Caki2 (cell line): Measurements from ENCODE around the gene EPHA2. TPM values are rescaled to one million over a fixed set of nuclear protein-coding genes. Genes with fewer than 3 reads are reported as not detected.
"Not testable (repeated sequence)": the region's sequence is repeated elsewhere in the genome, so short reads cannot be mapped to it uniquely, and the experiment has no call there.

Experiments
- DNase-seq: peaks from one replicate; pipeline ENCODE4 v3.0.0-alpha.2; 2015; ENCODE audit warnings: low read depth
- in situ Hi-C: cut with HindIII; loops from 2 replicates; pipeline ENCODE4 v1.10.0; 2016; ENCODE audit warnings: low sequenced_read_pairs, low pct_unique_long_range_greater_than_20kb, mixed read lengths
- total RNA-seq: library from RNA; depleted of rRNA; stranded (reverse); fragments of >200 nt; shearing (Covaris generic); gene quantifications from 2 replicates; pipeline ENCODE4 v1.2.3, GENCODE V29; 2014; ENCODE audit warnings: low replicate concordance

The EPHA2 gene
- total RNA-seq, 1 experiment from 2014 or later: 64.0 TPM

- no peak for DNase-seq
- in situ Hi-C loops: no loop called here
Measured at GRCh38 chr1:16172218-16172830, 16.5 kb upstream of the EPHA2 start.

- DNase-seq: no peak
- in situ Hi-C loops: no loop called here
Measured at GRCh38 chr1:16171314-16172151, 15.7 kb upstream of the EPHA2 start.

DNA sequence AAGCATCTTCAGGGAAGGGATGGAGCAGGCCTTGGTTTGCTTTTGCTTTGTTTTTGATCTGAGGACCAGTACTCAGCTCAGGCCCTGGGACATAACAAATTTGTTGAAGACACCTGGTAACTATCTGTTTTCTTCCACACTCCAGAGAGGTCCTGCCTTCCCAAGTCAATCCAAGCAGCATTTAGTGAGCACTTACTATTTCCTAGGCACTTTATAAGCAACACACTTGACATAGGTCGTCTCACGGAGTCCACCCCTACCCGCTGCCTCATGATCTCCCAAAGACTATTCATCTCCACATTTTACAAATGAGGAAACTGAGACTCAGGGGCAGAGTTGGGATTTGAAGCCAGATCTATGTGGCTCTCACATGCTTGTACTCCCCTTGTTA, 14.4 kb upstream of the EPHA2 start:
- in situ Hi-C loops: no loop called here

GRCh38 chr1:16168622-16169360, 12.9 kb upstream of the EPHA2 start:
- DNase-seq: no peak
- in situ Hi-C loops: no loop called here

More for the DNA sequence above, 14.4 kb upstream of the EPHA2 start:
- DNase-seq: no peak

GRCh38 chr1:16168144-16168495, 12.3 kb upstream of the EPHA2 start:
- in situ Hi-C loops: not testable (repeated sequence)

DNA sequence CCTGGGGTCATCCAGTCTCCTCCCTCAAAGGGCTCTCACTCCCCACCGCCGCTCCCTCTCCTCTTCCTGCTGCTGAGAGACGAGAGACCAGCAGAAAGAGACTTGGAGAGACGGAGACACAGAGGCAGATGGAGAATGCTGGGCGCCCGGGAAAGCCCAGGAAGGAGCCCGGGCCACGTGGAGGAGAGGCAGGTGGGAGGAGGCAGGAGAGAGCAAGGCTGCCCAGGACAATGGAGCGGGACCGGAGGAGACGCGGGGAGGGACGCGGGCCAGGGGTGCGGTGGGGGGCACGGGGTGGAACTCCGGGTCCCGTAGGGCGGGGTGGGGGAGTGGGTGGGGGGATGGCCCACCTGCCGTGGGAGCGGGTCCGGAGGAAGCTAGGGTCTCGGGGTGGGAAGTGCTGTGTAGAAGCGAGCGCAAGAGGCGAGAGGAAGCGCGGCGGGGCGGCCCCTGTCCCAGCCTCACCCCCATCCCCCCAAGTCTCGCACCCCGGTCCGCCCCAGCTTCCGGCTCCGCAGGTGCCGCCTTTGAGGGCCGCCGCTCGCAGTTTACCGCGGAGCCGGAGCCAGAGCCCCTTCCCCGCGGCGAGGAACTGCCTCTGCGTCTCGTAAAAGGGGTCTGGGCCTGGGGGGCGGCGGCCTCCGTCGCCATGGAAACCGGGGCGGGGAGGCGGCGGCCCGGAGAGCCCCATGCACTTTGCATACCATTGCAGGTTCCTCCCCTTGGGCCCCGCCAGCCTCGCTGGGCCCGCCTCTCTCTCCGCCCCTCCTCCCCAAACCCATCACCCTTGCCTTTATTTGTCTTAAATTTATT, 11.7 kb upstream of the EPHA2 start:
- DNase-seq: peak; percentile 73
- in situ Hi-C loops: no loop called here

More at GRCh38 chr1:16168144-16168495, 12.3 kb upstream of the EPHA2 start:
- DNase-seq: not testable (repeated sequence)

- DNase-seq: no peak
- in situ Hi-C loops: no loop called here
Measured at GRCh38 chr1:16166117-16166516, 10.2 kb upstream of the EPHA2 start.

DNA sequence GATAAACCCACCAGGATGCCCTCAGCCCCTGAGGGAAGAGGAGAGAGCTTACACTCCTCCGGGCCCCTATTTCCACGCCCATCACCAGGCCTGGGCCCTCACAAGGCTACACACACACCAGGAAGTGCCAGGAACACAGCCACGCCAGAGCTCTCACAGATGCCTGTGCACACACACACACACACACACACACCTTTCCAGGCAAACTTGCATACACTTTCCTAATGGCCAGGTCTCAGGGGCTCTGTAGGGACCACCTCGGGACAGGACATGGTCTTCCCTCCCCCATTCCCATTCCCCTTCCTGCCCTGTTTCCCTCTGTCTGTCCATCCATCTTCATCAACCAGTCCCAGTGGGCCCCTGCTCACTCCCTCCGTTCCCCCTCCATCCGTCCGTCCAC, 9.7 kb upstream of the EPHA2 start:
- in situ Hi-C loops: no loop called here
- DNase-seq: no peak

DNA sequence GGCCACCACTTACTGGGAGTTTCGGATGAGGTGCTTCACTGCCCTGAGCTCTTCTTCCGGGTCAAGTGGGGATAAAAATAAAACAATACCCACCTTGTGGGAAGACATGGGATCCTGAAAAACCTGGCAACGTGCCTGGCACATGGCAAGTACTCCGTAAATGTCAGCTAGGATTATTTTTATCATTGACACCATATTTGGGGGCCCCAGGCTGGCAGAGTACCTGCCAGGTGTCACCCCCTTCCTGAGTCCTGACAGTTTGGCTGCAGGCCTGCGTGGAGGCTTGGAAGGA, 9.2 kb upstream of the EPHA2 start:
- DNase-seq: no peak
- in situ Hi-C loops: no loop called here

DNA sequence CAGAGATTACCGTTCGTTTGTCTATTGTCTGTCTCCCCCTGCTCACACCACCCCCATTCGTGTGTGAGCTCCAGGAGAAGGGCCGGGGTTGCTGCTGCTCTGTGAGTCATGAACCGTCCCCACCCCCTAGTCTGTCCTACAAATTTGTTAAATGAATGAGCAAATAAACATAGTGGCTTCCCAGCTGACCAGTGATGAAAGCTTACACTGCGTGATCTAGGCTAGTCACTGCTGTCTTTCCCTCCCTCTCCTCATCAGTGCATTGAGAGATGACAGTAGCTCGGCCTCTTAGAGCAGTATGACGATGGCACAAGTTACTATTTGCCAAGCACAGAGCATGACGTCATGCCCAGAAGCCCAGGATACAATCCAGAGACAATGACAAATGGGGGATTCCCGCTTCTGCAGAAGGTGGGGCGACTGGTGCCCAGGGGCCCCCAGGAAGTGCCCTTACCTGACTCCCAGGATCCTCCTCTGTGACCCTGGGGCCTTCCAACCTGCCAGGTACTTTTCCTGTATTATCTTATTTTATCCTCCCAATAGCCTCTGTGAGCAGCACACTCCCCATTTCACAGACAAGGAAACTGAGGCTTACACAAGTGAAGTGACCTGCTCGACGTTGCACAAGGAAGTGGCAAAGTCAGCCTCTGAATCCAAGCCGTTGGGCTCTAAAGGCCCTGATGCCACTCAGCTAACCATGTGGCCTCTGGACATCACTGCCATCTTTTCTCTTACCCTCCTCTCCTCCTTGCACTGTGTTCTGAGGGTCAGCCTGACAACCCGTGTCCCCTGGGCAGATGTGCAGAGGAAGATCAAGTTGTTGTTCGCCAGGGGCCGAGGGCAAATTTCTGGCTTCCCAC, 8.6 kb upstream of the EPHA2 start:
- DNase-seq: peak; percentile 97
- in situ Hi-C loops: no loop called here

DNA sequence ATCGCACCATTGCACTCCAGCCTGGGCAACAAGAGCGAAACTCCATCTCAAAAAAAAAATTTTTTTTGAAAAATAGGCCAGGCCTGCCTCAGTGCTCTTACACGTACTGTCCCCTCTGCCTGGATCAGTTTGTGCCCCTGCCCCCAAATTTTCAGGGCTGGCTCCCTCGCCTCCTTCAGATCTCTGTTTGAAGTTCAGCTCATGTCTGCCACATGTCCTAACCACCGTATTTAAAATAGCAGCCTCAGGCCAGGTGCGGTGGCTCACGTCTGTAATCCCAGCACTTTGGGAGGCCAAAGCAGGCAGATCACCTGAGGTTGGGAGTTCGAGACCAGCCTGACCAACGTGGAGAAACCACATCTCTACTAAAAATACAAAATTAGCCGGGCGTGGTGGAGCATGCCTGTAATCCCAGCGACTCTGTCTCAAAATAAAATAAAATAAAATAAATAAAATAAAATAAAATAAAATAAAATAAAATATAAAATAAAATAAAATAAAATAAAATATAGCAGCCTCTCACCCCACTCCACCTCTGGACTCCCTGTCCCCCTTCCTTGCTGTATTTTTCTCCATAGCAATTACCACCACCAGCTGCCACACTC, 7.8 kb upstream of the EPHA2 start:
- DNase-seq, in situ Hi-C loops: not testable (repeated sequence)

DNA sequence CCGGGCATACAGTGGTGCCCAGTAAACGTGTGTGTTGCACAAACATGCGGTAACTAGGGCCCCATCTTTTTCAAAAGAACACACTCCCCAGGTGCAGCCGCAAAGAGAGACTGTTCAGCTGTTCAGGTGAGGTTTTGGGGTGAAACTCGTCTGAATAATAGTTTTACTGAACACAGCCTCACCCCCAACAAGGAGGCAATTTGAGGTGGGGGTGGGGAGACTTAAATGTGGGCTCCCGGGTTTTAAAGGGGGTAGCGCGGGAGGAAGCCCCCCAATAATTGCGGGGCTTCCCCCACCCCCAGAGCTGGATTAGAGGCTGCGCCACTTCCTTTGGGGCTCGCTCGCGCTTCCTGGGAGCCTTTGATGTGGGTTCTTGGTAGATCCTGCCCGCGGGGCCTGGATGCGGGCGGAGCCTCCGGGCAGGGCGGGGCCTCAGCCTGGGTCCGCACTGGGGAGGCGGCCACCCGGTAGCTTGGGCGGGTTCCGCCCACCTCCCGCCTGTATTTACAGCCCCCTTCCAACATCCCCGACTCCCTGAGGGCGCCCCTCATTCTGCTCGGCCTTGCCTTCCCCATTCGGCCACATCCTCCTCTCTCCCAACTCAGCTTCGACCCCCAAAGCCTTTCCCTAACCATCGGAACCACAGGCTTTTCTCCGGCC, 6.4 kb upstream of the EPHA2 start:
- no peak for DNase-seq
- in situ Hi-C loops: no loop called here

DNA sequence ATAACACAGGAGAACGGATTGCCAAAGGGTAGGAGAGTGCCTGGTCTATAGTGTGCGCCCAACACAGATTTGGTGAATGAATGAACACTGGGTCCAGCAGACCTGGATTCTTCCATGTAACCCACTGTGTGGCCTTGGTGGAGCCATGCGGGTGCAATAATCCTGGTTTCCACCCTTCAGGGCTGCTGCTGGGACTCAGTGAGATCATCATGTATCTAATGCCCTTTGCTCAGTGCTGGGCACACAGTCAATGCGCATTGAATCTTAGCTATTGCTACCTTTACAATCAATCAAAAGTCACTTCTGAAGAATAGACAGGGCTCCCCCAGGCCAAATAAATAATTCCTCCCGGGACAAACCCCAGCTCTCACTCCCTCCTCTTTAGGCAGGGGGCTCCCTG, 5.8 kb upstream of the EPHA2 start:
- DNase-seq: no peak
- in situ Hi-C loops: no loop called here

- in situ Hi-C loops: no loop called here
- DNase-seq: peak; percentile 63
Measured at GRCh38 chr1:16158993-16159831, 3.3 kb upstream of the EPHA2 start.

GRCh38 chr1:16158025-16158424, 2.2 kb upstream of the EPHA2 start:
- in situ Hi-C loops: no loop called here
- no peak for DNase-seq

GRCh38 chr1:16156848-16157495, 1.1 kb upstream of the EPHA2 start:
- DNase-seq: no peak
- in situ Hi-C loops: no loop called here
